HepG2 (cell line): ENCODE data around the gene CCM2L. TPM values are rescaled to one million over a fixed set of nuclear protein-coding genes. Genes with fewer than 3 reads are reported as not detected.

Source experiments
- ATAC-seq: fragments of 200-7000 bp; cut with Tn5 transposase; 3 replicates; pipeline ENCODE4 v1.9.1; 2020; ENCODE audit warnings: mild to moderate bottlenecking, moderate library complexity
- BruUV-seq: library from RNA; stranded (reverse); fragments of 400-500 nt; replicated peaks from 2 replicates; lab custom pipeline; 2021; lab: Mats Ljungman, UMichigan
- CTCF ChIA-PET: fragments of 300-600 bp; formaldehyde crosslinking; extraction: SDS; loops from one replicate; lab custom pipeline; 2021; ENCODE audit warnings: low total read pairs, inconsistent platforms, low intra/inter-chr PET ratio; lab: Yijun Ruan, JAX
- POLR2A ChIA-PET: fragments of 350-600 bp; sonication (Branson Sonifier 250); formaldehyde crosslinking; loops from one replicate; lab custom pipeline; 2020; ENCODE audit warnings: antibody characterized with exemption, inconsistent platforms; lab: Yijun Ruan, JAX
- DNase-seq: peaks from one replicate; pipeline ENCODE4 v3.0.0-alpha.2; 2015; ENCODE audit warnings: low spot score
- FAIRE-seq: peaks from 3 replicates; lab custom pipeline; 2011; peaks lifted over from hg19 to GRCh38; lab: Jason Lieb, UNC
- H2AFZ ChIP-seq: one replicate; pipeline ENCODE4 v1.6.1; 2011; ENCODE audit warnings: low read length, inconsistent platforms
- H3K27ac ChIP-seq: fragments of 300-600 bp; 3 replicates; pipeline ENCODE4 v1.8.0; 2011; ENCODE audit warnings: mixed run types, mild to moderate bottlenecking, mixed read lengths, low read length, inconsistent platforms; ENCODE audit not compliant: insufficient read depth; ENCODE audit errors: extremely low read length
- H3K27me3 ChIP-seq, 2 experiments: fragments of 200-600 bp in 1 of 2; 2 replicates in 1 of 2; 3 replicates in 1 of 2; pipeline versions ENCODE4 v1.6.0 to v1.8.0; 2011; ENCODE audit warnings: low read length in 2 of 2, mild to moderate bottlenecking in 2 of 2, moderate library complexity in 2 of 2, inconsistent platforms in 1 of 2; ENCODE audit not compliant: insufficient read depth in 2 of 2, control insufficient read depth in 1 of 2
- H3K36me3 ChIP-seq, 2 experiments: fragments of 200-600 bp in 1 of 2; replicated peaks in 1 of 2; 2 replicates in 1 of 2; 3 replicates in 1 of 2; pipeline versions ENCODE4 v1.5.1 to v1.8.0; 2011; ENCODE audit warnings: low read length in 2 of 2, inconsistent platforms in 1 of 2; ENCODE audit not compliant: insufficient read depth in 2 of 2, control insufficient read depth in 1 of 2
- H3K4me1 ChIP-seq: 2 replicates; pipeline ENCODE4 v1.5.1; 2012; ENCODE audit warnings: low read length, inconsistent platforms; ENCODE audit not compliant: insufficient read depth
- H3K4me2 ChIP-seq: 2 replicates; pipeline ENCODE4 v1.6.0; 2011; ENCODE audit warnings: low read depth, low read length, inconsistent platforms
- H3K4me3 ChIP-seq, 3 experiments: fragments of 200-600 bp in 1 of 3; sonication (generic), shearing (Covaris generic) in 1 of 3; replicated peaks in 1 of 3; 2 replicates each; pipeline ENCODE4 v1.5.1; 2011 to 2016; ENCODE audit warnings: low read length in 3 of 3, inconsistent platforms in 2 of 3, low read depth in 2 of 3, mild to moderate bottlenecking in 2 of 3, control low read depth in 1 of 3, mixed read lengths in 1 of 3; ENCODE audit not compliant: insufficient read depth in 1 of 3
- H3K79me2 ChIP-seq: one replicate; pipeline ENCODE4 v1.6.1; 2011; ENCODE audit warnings: low read length, inconsistent platforms; ENCODE audit not compliant: insufficient read depth
- H3K9ac ChIP-seq: 2 replicates; pipeline ENCODE4 v1.6.0; 2011; ENCODE audit warnings: mild to moderate bottlenecking, low read depth, low read length, inconsistent platforms; ENCODE audit not compliant: insufficient read depth
- H3K9me3 ChIP-seq: 2 replicates; pipeline ENCODE4 v1.5.1; 2012; ENCODE audit warnings: mild to moderate bottlenecking, low read length
- H4K20me1 ChIP-seq: 2 replicates; pipeline ENCODE4 v1.6.0; 2011; ENCODE audit warnings: inconsistent platforms, mild to moderate bottlenecking, low read length, moderate library complexity; ENCODE audit not compliant: insufficient read depth
- BCL3 ChIP-seq: sonication (generic); formaldehyde crosslinking; IDR thresholded peaks from 2 replicates; pipeline ENCODE4 v1.5.1; 2020; ENCODE audit warnings: mild to moderate bottlenecking, missing genetic modification reagents, moderate library complexity
- EEA1 ChIP-seq: sonication (generic); formaldehyde crosslinking; IDR thresholded peaks from 2 replicates; pipeline ENCODE4 v1.5.1; 2020; ENCODE audit warnings: mild to moderate bottlenecking, missing genetic modification reagents, borderline replicate concordance
- MAX ChIP-seq: IDR thresholded peaks from 2 replicates; pipeline ENCODE4 v1.6.1; 2012; ENCODE audit warnings: inconsistent platforms
- NFATC3 ChIP-seq: sonication (generic); formaldehyde crosslinking; IDR thresholded peaks from 2 replicates; pipeline ENCODE4 v1.5.1; 2020; ENCODE audit warnings: mild to moderate bottlenecking, missing genetic modification reagents
- RXRA ChIP-seq: sonication (generic); formaldehyde crosslinking; IDR thresholded peaks from 2 replicates; pipeline ENCODE4 v1.5.1; 2020; ENCODE audit warnings: missing genetic modification reagents
- SAP130 ChIP-seq: IDR thresholded peaks from 2 replicates; pipeline ENCODE4 v1.6.1; 2016; ENCODE audit warnings: low read depth
- SPEN ChIP-seq: sonication (generic); formaldehyde crosslinking; IDR thresholded peaks from 2 replicates; pipeline ENCODE4 v1.5.1; 2020; ENCODE audit warnings: low read depth, mild to moderate bottlenecking, missing genetic modification reagents
- ZNF10 ChIP-seq: sonication (generic); formaldehyde crosslinking; IDR thresholded peaks from 2 replicates; pipeline ENCODE4 v1.4.0; 2020; ENCODE audit warnings: mild to moderate bottlenecking, low read depth, missing genetic modification reagents, borderline replicate concordance
- ZNF142 ChIP-seq: sonication (generic); formaldehyde crosslinking; IDR thresholded peaks from 2 replicates; pipeline ENCODE4 v1.4.0; 2020; ENCODE audit warnings: missing genetic modification reagents
- ZNF674 ChIP-seq: sonication (generic); formaldehyde crosslinking; IDR thresholded peaks from 2 replicates; pipeline ENCODE4 v1.5.0; 2020; ENCODE audit warnings: low read depth, mild to moderate bottlenecking, missing genetic modification reagents
- ZNF770 ChIP-seq: sonication (generic); formaldehyde crosslinking; IDR thresholded peaks from 2 replicates; pipeline ENCODE4 v1.5.0; 2020; ENCODE audit warnings: mild to moderate bottlenecking, missing genetic modification reagents
- WGBS: methylation state at CpG from one replicate; pipeline ENCODE4 v1.1.6; 2017; ENCODE audit warnings: low lambda C conversion rate; 5-methylcytosine and 5-hydroxymethylcytosine counted together
- in situ Hi-C: cut with HindIII; loops from 2 replicates; pipeline ENCODE4 v1.10.0; 2017; ENCODE audit warnings: low pct_unique_long_range_greater_than_20kb; ENCODE audit not compliant: extremely low pct_ligation_motif_present
- intact Hi-C: fragments of 100-400 bp; cut with micrococcal nuclease; formaldehyde crosslinking; loops from one replicate; pipeline ENCODE4 v1.10.0; 2022; ENCODE audit not compliant: unreplicated experiment
- polyA plus RNA-seq, 8 experiments: library from polyadenylated mRNA; depleted of rRNA in 3 of 8; stranded (reverse) in 7 of 8; unstranded in 1 of 8; fragments of >200 nt; fragmentation: Illumina TruSeq in 4 of 8; extraction: Trizol in 4 of 8; gene quantifications; 2 replicates each; pipeline versions ENCODE4 v1.2.1 to v1.2.3, GENCODE V29; 2011 to 2016; ENCODE audit warnings: low read depth in 4 of 8, missing spikeins in 1 of 8, mixed read lengths in 1 of 8; ENCODE audit not compliant: insufficient read depth in 1 of 8
- total RNA-seq, 5 experiments: library from RNA; depleted of rRNA; stranded (reverse); fragments of >200 nt; fragmentation: Illumina TruSeq; extraction: Trizol; gene quantifications; 2 replicates each; pipeline ENCODE4 v1.2.3, GENCODE V29; 2016; ENCODE audit warnings: low read depth in 1 of 5

CCM2L gene
- total and polyA plus RNA-seq, 2 of the 13 experiments (the other 11 are each of a cell fraction or from before 2014, with no cell fraction given): 0.15 TPM; not detected in 1

- Histone ChIP-seq H3K79me2 (no peaks in the 10 kb centered on the region), H3K4me1 (peaks cover 13% of the 10 kb centered on the region), H2AFZ (peak overlapping the region; percentile 58), H4K20me1 (no peaks in the 10 kb centered on the region; the same call in 1 of the 2 replicates), H3K27me3 (peaks cover 15 to 70% of the 10 kb centered on the region in 2 experiments; a peak in 4 of 5 replicates), H3K9me3 (no peaks in the 10 kb centered on the region), H3K4me3 (peak overlapping the region; percentile 58 to 81 (median 65); a peak in 5 of 6 replicates), H3K36me3 (no peaks in the 10 kb centered on the region), H3K27ac (no peak overlapping the region), H3K4me2 (peak overlapping the region; percentile 97), H3K9ac (no peak overlapping the region)
- no TSS peak for BruUV-seq
- ChIA-PET CTCF (interaction anchor here (1.6 to 1.7 kb wide), 2 partner anchors 13 to 166 kb away, joined by 4 read pairs; no protein-coding TSS in a partner anchor), POLR2A (interaction anchor here (0.6 to 1.0 kb wide), 3 partner anchors 10 to 175 kb away, joined by 3 to 4 read pairs (median 3); partner anchors contain the start of gene PDRG1)
- in situ Hi-C loops: no loop called here
- DNase-seq: peak; percentile 76
- ATAC-seq: peak; percentile 92
- under 1% methylated on average over 27 of the region's 67 CpGs for whole genome bisulfite sequencing
- intact Hi-C loops: loop anchor here (1.0 to 5.0 kb wide), 2 partner anchors 13 to 166 kb away; no protein-coding TSS in a partner anchor
- FAIRE-seq: no peak
- TF ChIP-seq SPEN (CRISPR knock-in tag) (peak; percentile 7; the same call in 1 of the 2 replicates), NFATC3 (CRISPR knock-in tag) (no peak), SAP130 (CRISPR knock-in tag) (0 out of 2 replicates have a peak, but pooled peaks have one; percentile 29), BCL3 (CRISPR knock-in tag) (0 out of 2 replicates have a peak, but pooled peaks have one; percentile 23), ZNF674 (CRISPR knock-in tag) (0 out of 2 replicates have a peak, but pooled peaks have one; percentile 39), RXRA (CRISPR knock-in tag) (peak; percentile 26; the same call in 1 of the 2 replicates), ZNF10 (CRISPR knock-in tag) (no peak), ZNF770 (CRISPR knock-in tag) (no peak), EEA1 (CRISPR knock-in tag) (peak; percentile 34; the same call in 1 of the 2 replicates), ZNF142 (peak; percentile 51; the same call in 1 of the 2 replicates), MAX (peak; percentile 32; the same call in 1 of the 2 replicates)
Measured at GRCh38 chr20:32018269-32019155, 8.3 kb downstream of the CCM2L start.
